ENCODE data around the gene CUX1. TPM values are rescaled to one million over a fixed set of nuclear protein-coding genes. Genes with fewer than 3 reads are reported as not detected.

Gene CUX1
- total RNA-seq, 1 experiment from 2014 or later = 39.6 TPM

DNA sequence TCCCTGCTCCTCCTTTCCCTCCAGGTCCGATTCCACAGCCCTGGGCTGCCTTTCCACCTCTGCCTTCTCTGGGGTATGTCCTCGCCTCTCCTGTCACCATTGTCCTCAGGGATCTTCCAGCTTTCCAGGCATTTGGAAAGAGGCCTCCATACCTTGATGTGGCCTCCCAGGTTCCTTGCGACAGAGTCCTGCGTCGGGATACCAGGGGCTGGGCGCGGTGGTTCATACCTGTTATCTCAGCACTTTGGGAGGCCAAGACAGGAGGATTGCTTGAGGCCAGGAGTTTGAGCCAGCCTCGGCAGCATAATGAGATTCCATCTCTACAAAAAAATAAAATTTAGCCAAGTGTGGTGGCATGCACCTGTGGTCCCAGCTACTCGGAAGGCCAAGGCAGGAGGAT is 171.1 kb downstream of the CUX1 start:
- Histone ChIP-seq H3K4me2 (ENCODE audit: low read length) (no peak overlapping the region), H2AFZ (ENCODE audit: low read length) (no peak overlapping the region), H4K20me1 (ENCODE audit: low read length) (no peaks in the 10 kb centered on the region), H3K27me3 (ENCODE audit: low read length) (no peaks in the 10 kb centered on the region), H3K9ac (ENCODE audit: low read length) (no peak overlapping the region), H3F3A (ENCODE audit: low read length, unreplicated experiment) (no peaks in the 10 kb centered on the region), H3K9me3 (ENCODE audit: low read length) (no peaks in the 10 kb centered on the region), H3K4me3 (ENCODE audit: low read length) (no peak overlapping the region), H3K27ac (ENCODE audit: low read length) (no peak overlapping the region), H3K4me1 (ENCODE audit: insufficient read depth, low read length) (no peaks in the 10 kb centered on the region), H3K9me2 (replicated peaks; ENCODE audit: low read length) (no peaks in the 10 kb centered on the region), H3K36me3 (ENCODE audit: low read depth, low read length) (no peaks in the 10 kb centered on the region), H3K79me2 (ENCODE audit: low read length) (peaks cover 5% of the 10 kb centered on the region; the same call in 1 of the 2 replicates)
- no peak for TF ChIP-seq EZH2phosphoT487 (IDR thresholded peaks at IDR 0.05; ENCODE audit: borderline replicate concordance, low read length)
- TF ChIP-seq EZH2 (IDR thresholded peaks at IDR 0.05; ENCODE audit: low read length, unreplicated experiment) = no peak
- TF ChIP-seq, protein P1, sequence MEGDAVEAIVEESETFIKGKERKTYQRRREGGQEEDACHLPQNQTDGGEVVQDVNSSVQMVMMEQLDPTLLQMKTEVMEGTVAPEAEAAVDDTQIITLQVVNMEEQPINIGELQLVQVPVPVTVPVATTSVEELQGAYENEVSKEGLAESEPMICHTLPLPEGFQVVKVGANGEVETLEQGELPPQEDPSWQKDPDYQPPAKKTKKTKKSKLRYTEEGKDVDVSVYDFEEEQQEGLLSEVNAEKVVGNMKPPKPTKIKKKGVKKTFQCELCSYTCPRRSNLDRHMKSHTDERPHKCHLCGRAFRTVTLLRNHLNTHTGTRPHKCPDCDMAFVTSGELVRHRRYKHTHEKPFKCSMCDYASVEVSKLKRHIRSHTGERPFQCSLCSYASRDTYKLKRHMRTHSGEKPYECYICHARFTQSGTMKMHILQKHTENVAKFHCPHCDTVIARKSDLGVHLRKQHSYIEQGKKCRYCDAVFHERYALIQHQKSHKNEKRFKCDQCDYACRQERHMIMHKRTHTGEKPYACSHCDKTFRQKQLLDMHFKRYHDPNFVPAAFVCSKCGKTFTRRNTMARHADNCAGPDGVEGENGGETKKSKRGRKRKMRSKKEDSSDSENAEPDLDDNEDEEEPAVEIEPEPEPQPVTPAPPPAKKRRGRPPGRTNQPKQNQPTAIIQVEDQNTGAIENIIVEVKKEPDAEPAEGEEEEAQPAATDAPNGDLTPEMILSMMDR (conservative IDR thresholded peaks at IDR 0.05; ENCODE audit: low read depth, low read length) = no peak
- BruUV-seq (replicated peaks) = no TSS peak
- CTCF ChIA-PET = no interaction called here
- POLR2A ChIA-PET (ENCODE audit: unreplicated experiment) = no interaction called here
- no peak for ATAC-seq
- intact Hi-C loops (cut with micrococcal nuclease) = no loop called here
- no peak for DNase-seq

DNA sequence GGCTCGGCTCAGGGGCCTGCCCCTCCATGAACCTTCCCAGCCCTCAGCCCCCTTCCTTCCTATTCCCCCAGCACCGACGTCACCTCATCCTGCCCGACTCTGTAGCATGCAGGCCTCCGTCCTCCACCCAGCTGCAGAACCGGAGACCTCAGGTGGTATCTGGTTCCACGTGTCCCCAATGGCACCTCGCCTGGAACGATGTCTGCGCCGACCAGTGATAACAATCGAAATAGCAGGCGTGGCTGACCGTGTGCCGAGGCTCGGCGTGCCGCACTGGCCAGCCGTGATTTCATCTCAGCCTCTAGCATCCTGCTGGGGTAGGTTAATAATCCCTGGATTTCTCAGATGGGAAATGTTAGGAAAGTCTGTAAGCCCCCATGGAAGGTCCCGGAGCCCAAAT is 171.7 kb downstream of the CUX1 start:
- H3K27ac ChIP-seq (ENCODE audit: low read length) = no peak overlapping the region
- ChIA-PET POLR2A (ENCODE audit: unreplicated experiment) (no interaction called here), CTCF (no interaction called here)
- no peaks in the 10 kb centered on the region for H3K4me1 ChIP-seq (ENCODE audit: insufficient read depth, low read length)
- BruUV-seq (replicated peaks) = no TSS peak
- intact Hi-C loops (cut with micrococcal nuclease) = no loop called here
- no peaks in the 10 kb centered on the region for H3K27me3 ChIP-seq (ENCODE audit: low read length)
- H3K9me3 ChIP-seq (ENCODE audit: low read length) = no peaks in the 10 kb centered on the region
- H3K4me2 ChIP-seq (ENCODE audit: low read length) = no peak overlapping the region
- H2AFZ ChIP-seq (ENCODE audit: low read length) = no peak overlapping the region
- no peaks in the 10 kb centered on the region for H3K36me3 ChIP-seq (ENCODE audit: low read depth, low read length)
- no peak overlapping the region for H3K9ac ChIP-seq (ENCODE audit: low read length)
- H4K20me1 ChIP-seq (ENCODE audit: low read length) = no peaks in the 10 kb centered on the region
- no peak overlapping the region for H3K4me3 ChIP-seq (ENCODE audit: low read length)
- ATAC-seq (no peak), DNase-seq (no peak)
- H3K79me2 ChIP-seq (ENCODE audit: low read length) = 0 out of 2 replicates have a peak, but pooled peaks cover 4% of the 10 kb centered on the region
- H3F3A ChIP-seq (ENCODE audit: low read length, unreplicated experiment) = no peaks in the 10 kb centered on the region
- no peak for TF ChIP-seq EZH2 (IDR thresholded peaks at IDR 0.05; ENCODE audit: low read length, unreplicated experiment)
- no peak for TF ChIP-seq EZH2phosphoT487 (IDR thresholded peaks at IDR 0.05; ENCODE audit: borderline replicate concordance, low read length)
- TF ChIP-seq, protein P1 (conservative IDR thresholded peaks at IDR 0.05; ENCODE audit: low read depth, low read length) = no peak
- H3K9me2 ChIP-seq (replicated peaks; ENCODE audit: low read length) = no peaks in the 10 kb centered on the region

DNA sequence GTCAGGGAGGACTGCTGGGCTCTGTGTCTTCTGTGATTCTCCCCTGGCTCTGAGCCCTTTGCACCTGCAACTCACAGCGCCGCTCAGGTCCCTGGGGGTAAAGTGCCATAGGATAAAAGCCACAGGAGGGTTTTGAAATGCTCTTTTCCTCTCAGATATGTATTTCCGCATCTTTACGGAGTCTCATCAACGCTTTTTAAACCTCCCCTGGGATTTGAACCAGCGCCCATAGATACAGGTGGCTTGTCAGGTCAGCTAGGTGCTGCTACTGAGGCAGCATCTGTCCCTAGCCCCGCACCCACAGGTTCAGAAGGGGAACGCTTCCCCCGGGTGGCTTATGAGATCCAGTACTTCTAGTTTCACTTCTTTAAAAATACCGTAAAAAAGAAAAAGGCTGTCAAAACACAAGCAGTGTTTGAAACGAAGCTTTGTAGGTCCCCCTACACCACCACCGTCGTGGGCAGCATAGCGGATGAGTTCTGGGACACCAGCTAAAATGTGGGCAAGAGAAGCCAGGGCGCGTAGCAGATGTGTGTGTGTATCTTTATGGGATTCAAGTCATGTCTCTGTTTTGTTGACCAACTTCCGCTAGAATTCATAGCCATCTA is 173.5 kb downstream of the CUX1 start:
- no peak for DNase-seq
- H3K36me3 ChIP-seq (ENCODE audit: low read depth, low read length) = no peaks in the 10 kb centered on the region
- no peaks in the 10 kb centered on the region for H3K79me2 ChIP-seq (ENCODE audit: low read length)
- no peaks in the 10 kb centered on the region for H3K9me3 ChIP-seq (ENCODE audit: low read length)
- no peak overlapping the region for H3K4me3 ChIP-seq (ENCODE audit: low read length)
- ChIA-PET CTCF (no interaction called here), POLR2A (ENCODE audit: unreplicated experiment) (no interaction called here)
- H3K27ac ChIP-seq (ENCODE audit: low read length) = no peak overlapping the region
- BruUV-seq (replicated peaks) = no TSS peak
- H4K20me1 ChIP-seq (ENCODE audit: low read length) = no peaks in the 10 kb centered on the region
- no peak overlapping the region for H3K9ac ChIP-seq (ENCODE audit: low read length)
- H3K27me3 ChIP-seq (ENCODE audit: low read length) = no peaks in the 10 kb centered on the region
- no peak overlapping the region for H2AFZ ChIP-seq (ENCODE audit: low read length)
- ATAC-seq = no peak
- no peaks in the 10 kb centered on the region for H3K9me2 ChIP-seq (replicated peaks; ENCODE audit: low read length)
- intact Hi-C loops (cut with micrococcal nuclease) = no loop called here
- no peaks in the 10 kb centered on the region for H3F3A ChIP-seq (ENCODE audit: low read length, unreplicated experiment)
- no peak for TF ChIP-seq EZH2 (IDR thresholded peaks at IDR 0.05; ENCODE audit: low read length, unreplicated experiment)
- no peaks in the 10 kb centered on the region for H3K4me1 ChIP-seq (ENCODE audit: insufficient read depth, low read length)
- H3K4me2 ChIP-seq (ENCODE audit: low read length) = no peak overlapping the region
